ENCODE measurements around the gene CMTM4. TPM values are rescaled to one million over a fixed set of nuclear protein-coding genes. Genes with fewer than 3 reads are reported as not detected.
"Not testable (repeated sequence)": the region's sequence is repeated elsewhere in the genome, so short reads cannot be mapped to it uniquely, and the experiment has no call there.

The CMTM4 gene
- total and polyA plus RNA-seq, 2 experiments from 2014 or later: 3.5 to 21.1 TPM

GRCh38 chr16:66636199-66636598, 60.3 kb downstream of the CMTM4 start:
- TF ChIP-seq EZH2phosphoT487 (IDR thresholded peaks at IDR 0.05; ENCODE audit: insufficient read depth, low read depth): no peak
- no peak for TF ChIP-seq EZH2 (IDR thresholded peaks at IDR 0.05; ENCODE audit: insufficient read depth, poor library complexity, severe bottlenecking)
- H3F3A ChIP-seq (ENCODE audit: insufficient read depth): peaks cover 5% of the 10 kb centered on the region; the same call in 1 of the 2 replicates
- no peak overlapping the region for H2AFZ ChIP-seq
- no peaks in the 10 kb centered on the region for H3K36me3 ChIP-seq (ENCODE audit: low read depth)
- H4K20me1 ChIP-seq (ENCODE audit: insufficient read depth): no peaks in the 10 kb centered on the region
- no peaks in the 10 kb centered on the region for H3K9me3 ChIP-seq (ENCODE audit: low read depth)
- no peak overlapping the region for H3K4me2 ChIP-seq (ENCODE audit: unreplicated experiment)
- H3K79me2 ChIP-seq (ENCODE audit: insufficient read depth): 0 out of 2 replicates have a peak, but pooled peaks cover 7% of the 10 kb centered on the region
- peaks cover 16% of the 10 kb centered on the region for H3K4me1 ChIP-seq (ENCODE audit: insufficient read depth)
- DNase-seq: no peak
- H3K4me3 ChIP-seq: no peak overlapping the region
- WGBS, 2 experiments (ENCODE audit: low coverage in 1 of 2, low lambda C conversion rate in 2 of 2, missing lambda C conversion rate in 2 of 2): 76 to 86% methylated on average over 5 of the region's 5 CpGs
- H3K9ac ChIP-seq: no peak overlapping the region
- no peak overlapping the region for H3K27ac ChIP-seq
- no peaks in the 10 kb centered on the region for H3K27me3 ChIP-seq (replicated peaks; ENCODE audit: insufficient read depth)
- in situ Hi-C loops (cut with MboI): no loop called here
- no peaks in the 10 kb centered on the region for H3K9me2 ChIP-seq (ENCODE audit: insufficient read depth)

- Histone ChIP-seq H3K4me2 (ENCODE audit: unreplicated experiment) (no peak overlapping the region), H3K9ac (no peak overlapping the region), H3K27ac (no peak overlapping the region), H3K9me3 (ENCODE audit: low read depth) (no peaks in the 10 kb centered on the region), H3F3A (ENCODE audit: insufficient read depth) (peaks cover 5% of the 10 kb centered on the region; the same call in 1 of the 2 replicates), H2AFZ (no peak overlapping the region), H3K27me3 (replicated peaks; ENCODE audit: insufficient read depth) (no peaks in the 10 kb centered on the region), H3K4me3 (no peak overlapping the region), H4K20me1 (ENCODE audit: insufficient read depth) (no peaks in the 10 kb centered on the region), H3K79me2 (ENCODE audit: insufficient read depth) (0 out of 2 replicates have a peak, but pooled peaks cover 7% of the 10 kb centered on the region), H3K9me2 (ENCODE audit: insufficient read depth) (no peaks in the 10 kb centered on the region), H3K36me3 (ENCODE audit: low read depth) (no peaks in the 10 kb centered on the region), H3K4me1 (ENCODE audit: insufficient read depth) (peaks cover 16% of the 10 kb centered on the region)
- WGBS, 2 experiments (ENCODE audit: low coverage in 1 of 2, low lambda C conversion rate in 2 of 2, missing lambda C conversion rate in 2 of 2): 82 to 83% methylated on average over 6 of the region's 6 CpGs
- no peak for DNase-seq
- in situ Hi-C loops (cut with MboI): no loop called here
- no peak for TF ChIP-seq EZH2 (IDR thresholded peaks at IDR 0.05; ENCODE audit: insufficient read depth, poor library complexity, severe bottlenecking)
- no peak for TF ChIP-seq EZH2phosphoT487 (IDR thresholded peaks at IDR 0.05; ENCODE audit: insufficient read depth, low read depth)
Measured at GRCh38 chr16:66635406-66635805, 61.1 kb downstream of the CMTM4 start.

DNA sequence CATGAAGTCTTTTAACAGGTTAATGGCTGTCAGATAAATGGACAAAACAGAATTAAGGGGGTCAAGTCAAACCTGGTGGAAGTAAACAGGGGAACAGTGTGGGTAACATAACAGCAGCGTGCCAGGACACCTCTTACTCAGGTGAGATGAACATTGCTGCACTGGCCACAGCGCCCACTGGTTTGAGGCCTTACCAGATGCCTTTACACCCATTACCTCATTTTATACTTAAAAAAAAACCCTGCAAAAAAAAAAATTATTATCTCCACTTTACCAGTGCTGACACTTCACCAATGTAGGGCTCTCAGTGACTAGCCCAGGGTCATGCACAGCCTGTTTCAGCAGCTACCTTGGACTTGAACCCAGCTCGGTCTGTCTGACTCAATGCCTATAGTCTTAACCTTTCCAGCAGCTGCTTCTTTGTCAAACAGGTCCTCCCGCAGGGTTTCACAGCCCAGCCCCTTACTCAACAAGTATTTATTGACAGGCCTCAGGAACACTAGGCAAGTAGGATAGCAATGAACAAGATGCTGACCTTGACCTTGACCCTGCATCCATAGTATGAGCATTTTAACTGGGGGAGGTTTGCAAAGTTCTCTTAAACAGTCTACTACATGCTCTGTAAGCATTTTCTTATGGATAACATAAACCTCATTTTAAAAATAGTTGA, 61.9 kb downstream of the CMTM4 start:
- no peaks in the 10 kb centered on the region for H3K9me3 ChIP-seq (ENCODE audit: low read depth)
- H2AFZ ChIP-seq: no peak overlapping the region
- H3K4me2 ChIP-seq (ENCODE audit: unreplicated experiment): no peak overlapping the region
- peaks cover 16% of the 10 kb centered on the region for H3K4me1 ChIP-seq (ENCODE audit: insufficient read depth)
- 96 to 100% methylated on average over 4 of the region's 4 CpGs for WGBS, 2 experiments (ENCODE audit: low coverage in 1 of 2, low lambda C conversion rate in 2 of 2, missing lambda C conversion rate in 2 of 2)
- DNase-seq: no peak
- H3K9ac ChIP-seq: no peak overlapping the region
- H3K36me3 ChIP-seq (ENCODE audit: low read depth): no peaks in the 10 kb centered on the region
- H3K9me2 ChIP-seq (ENCODE audit: insufficient read depth): no peaks in the 10 kb centered on the region
- H3K27ac ChIP-seq: no peak overlapping the region
- no peaks in the 10 kb centered on the region for H4K20me1 ChIP-seq (ENCODE audit: insufficient read depth)
- peaks cover 5% of the 10 kb centered on the region; the same call in 1 of the 2 replicates for H3F3A ChIP-seq (ENCODE audit: insufficient read depth)
- H3K4me3 ChIP-seq: no peak overlapping the region
- H3K79me2 ChIP-seq (ENCODE audit: insufficient read depth): 0 out of 2 replicates have a peak, but pooled peaks cover 7% of the 10 kb centered on the region
- TF ChIP-seq EZH2 (IDR thresholded peaks at IDR 0.05; ENCODE audit: insufficient read depth, poor library complexity, severe bottlenecking): no peak
- TF ChIP-seq EZH2phosphoT487 (IDR thresholded peaks at IDR 0.05; ENCODE audit: insufficient read depth, low read depth): no peak
- H3K27me3 ChIP-seq (replicated peaks; ENCODE audit: insufficient read depth): no peaks in the 10 kb centered on the region
- in situ Hi-C loops (cut with MboI): no loop called here

GRCh38 chr16:66631558-66631957, 65.0 kb downstream of the CMTM4 start:
- H3K36me3 ChIP-seq (ENCODE audit: low read depth); in situ Hi-C loops (cut with MboI); H3K4me1 ChIP-seq (ENCODE audit: insufficient read depth); H3K9ac ChIP-seq; H3K9me3 ChIP-seq (ENCODE audit: low read depth); H3K27me3 ChIP-seq (replicated peaks; ENCODE audit: insufficient read depth); H2AFZ ChIP-seq; H3K9me2 ChIP-seq (ENCODE audit: insufficient read depth); H3K4me2 ChIP-seq (ENCODE audit: unreplicated experiment); H3K4me3 ChIP-seq; H4K20me1 ChIP-seq (ENCODE audit: insufficient read depth); DNase-seq; H3F3A ChIP-seq (ENCODE audit: insufficient read depth); H3K27ac ChIP-seq; H3K79me2 ChIP-seq (ENCODE audit: insufficient read depth): not testable (repeated sequence)
- WGBS, 2 experiments (ENCODE audit: low coverage in 1 of 2, low lambda C conversion rate in 2 of 2, missing lambda C conversion rate in 2 of 2): 98% methylated on average over 3 to 4 of the region's 4 CpGs

DNA sequence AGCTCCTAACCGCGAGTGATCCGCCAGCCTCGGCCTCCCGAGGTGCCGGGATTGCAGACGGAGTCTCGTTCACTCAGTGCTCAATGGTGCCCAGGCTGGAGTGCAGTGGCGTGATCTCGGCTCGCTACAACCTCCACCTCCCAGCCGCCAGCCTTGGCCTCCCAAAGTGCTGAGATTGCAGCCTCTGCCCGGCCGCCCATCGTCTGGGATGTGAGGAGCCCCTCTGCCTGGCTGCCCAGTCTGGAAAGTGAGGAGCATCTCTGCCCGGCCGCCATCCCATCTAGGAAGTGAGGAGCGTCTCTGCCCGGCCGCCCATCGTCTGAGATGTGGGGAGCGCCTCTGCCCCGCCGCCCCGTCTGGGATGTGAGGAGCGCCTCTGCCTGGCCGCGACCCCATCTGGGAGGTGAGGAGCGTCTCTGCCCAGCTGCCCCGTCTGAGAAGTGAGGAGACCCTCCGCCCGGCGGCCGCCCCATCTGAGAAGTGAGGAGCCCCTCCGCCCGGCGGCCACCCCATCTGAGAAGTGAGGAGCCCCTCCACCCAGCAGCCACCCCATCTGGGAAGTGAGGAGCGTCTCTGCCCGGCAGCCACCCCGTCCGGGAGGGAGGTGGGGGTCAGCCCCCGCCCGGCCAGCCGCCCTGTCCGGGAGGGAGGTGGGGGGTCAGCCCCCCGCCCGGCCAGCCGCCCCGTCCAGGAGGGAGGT, 65.8 kb downstream of the CMTM4 start:
- H3K9me3 ChIP-seq (ENCODE audit: low read depth); H3K27me3 ChIP-seq (replicated peaks; ENCODE audit: insufficient read depth); H2AFZ ChIP-seq; H3K4me2 ChIP-seq (ENCODE audit: unreplicated experiment); H3K27ac ChIP-seq; H3K4me3 ChIP-seq; H3K36me3 ChIP-seq (ENCODE audit: low read depth); in situ Hi-C loops (cut with MboI); H3K9ac ChIP-seq; H4K20me1 ChIP-seq (ENCODE audit: insufficient read depth); H3K9me2 ChIP-seq (ENCODE audit: insufficient read depth); H3F3A ChIP-seq (ENCODE audit: insufficient read depth); H3K79me2 ChIP-seq (ENCODE audit: insufficient read depth); H3K4me1 ChIP-seq (ENCODE audit: insufficient read depth); DNase-seq: not testable (repeated sequence)
- 94 to 95% methylated on average over 11 to 41 of the region's 49 CpGs for WGBS, 2 experiments (ENCODE audit: low coverage in 1 of 2, low lambda C conversion rate in 2 of 2, missing lambda C conversion rate in 2 of 2)
